OCI-LY3 (cell line): ENCODE data around the gene COPS6.

Experiments
- H2AFZ ChIP-seq: fragments of 200-600, 300-600 bp; shearing (Covaris generic); 2 replicates; pipeline ENCODE4 v1.6.0; 2014; ENCODE audit warnings: antibody characterized with exemption, low read depth, low read length
- H3K27ac ChIP-seq: fragments of 200-600, 300-600 bp; sonication (generic); 2 replicates; pipeline ENCODE4 v1.5.1; 2014; ENCODE audit warnings: mild to moderate bottlenecking, low read length, moderate library complexity, mixed read lengths
- H3K27me3 ChIP-seq: fragments of 200-600, 300-600 bp; sonication (generic); 2 replicates; pipeline ENCODE4 v1.6.1; 2014; ENCODE audit warnings: low read depth, low read length, mixed read lengths
- H3K36me3 ChIP-seq: fragments of 200-600, 300-600 bp; sonication (generic); replicated peaks from 2 replicates; pipeline ENCODE3; 2014; ENCODE audit warnings: low read depth, low read length, mixed read lengths
- H3K4me1 ChIP-seq: fragments of 300-600, 200-600 bp; sonication (generic); 2 replicates; pipeline ENCODE4 v1.6.1; 2014; ENCODE audit warnings: low read length, mixed read lengths
- H3K4me2 ChIP-seq: fragments of 200-600, 300-600 bp; sonication (generic); 2 replicates; pipeline ENCODE4 v1.6.1; 2014; ENCODE audit warnings: low read length, mixed read lengths
- H3K4me3 ChIP-seq: fragments of 300-600, 200-600 bp; sonication (generic); 2 replicates; pipeline ENCODE4 v1.5.1; 2014; ENCODE audit warnings: antibody characterized with exemption, mild to moderate bottlenecking, low read length, moderate library complexity
- H3K79me2 ChIP-seq: fragments of 300-600, 200-600 bp; shearing (Covaris generic); 2 replicates; pipeline ENCODE4 v1.6.1; 2014; ENCODE audit warnings: mild to moderate bottlenecking, low read length, mixed read lengths
- H3K9ac ChIP-seq: fragments of 300-600, 200-600 bp; shearing (Covaris generic); 2 replicates; pipeline ENCODE4 v1.6.0; 2014; ENCODE audit warnings: mild to moderate bottlenecking, low read length, moderate library complexity
- H3K9me3 ChIP-seq: fragments of 200-600, 300-600 bp; shearing (Covaris generic); 2 replicates; pipeline ENCODE4 v1.6.1; 2014; ENCODE audit warnings: low read length, mixed read lengths; ENCODE audit not compliant: insufficient read depth
- H4K20me1 ChIP-seq: fragments of 200-600, 300-600 bp; sonication (generic); 2 replicates; pipeline ENCODE4 v1.6.1; 2016; ENCODE audit warnings: low read length, mixed read lengths; ENCODE audit not compliant: insufficient read depth
- CTCF ChIP-seq: fragments of 200-600, 300-600 bp; sonication (generic); IDR thresholded peaks from 2 replicates; pipeline ENCODE4 v1.5.1; 2014; ENCODE audit warnings: antibody characterized with exemption, low read length, low read depth
- EZH2phosphoT487 ChIP-seq: fragments of 200-600 bp; shearing (Covaris generic); IDR thresholded peaks from 2 replicates; pipeline ENCODE4 v1.6.1; 2018; ENCODE audit warnings: antibody characterized with exemption, mixed run types, low read depth

Gene COPS6

GRCh38 chr7:100059251-100059739 is 29.5 kb upstream of the COPS6 start:
- Histone ChIP-seq H3K4me3 (no peak overlapping the region), H3K9ac (no peak overlapping the region), H3K27ac (peak overlapping the region; percentile 21; the same call in 1 of the 2 replicates), H3K4me2 (no peak overlapping the region), H3K9me3 (no peaks in the 10 kb centered on the region), H3K27me3 (no peaks in the 10 kb centered on the region), H4K20me1 (no peaks in the 10 kb centered on the region), H2AFZ (no peak overlapping the region), H3K79me2 (no peaks in the 10 kb centered on the region), H3K36me3 (peaks cover 10% of the 10 kb centered on the region), H3K4me1 (peaks cover 6% of the 10 kb centered on the region)
- no peak for TF ChIP-seq CTCF
- TF ChIP-seq EZH2phosphoT487, result no peak

- Histone ChIP-seq H4K20me1 (no peaks in the 10 kb centered on the region), H3K4me1 (peaks cover 6% of the 10 kb centered on the region), H3K4me2 (no peak overlapping the region), H3K36me3 (peaks cover 18% of the 10 kb centered on the region), H3K9me3 (no peaks in the 10 kb centered on the region), H3K27ac (no peak overlapping the region), H3K4me3 (no peak overlapping the region), H3K9ac (no peak overlapping the region), H2AFZ (no peak overlapping the region), H3K79me2 (no peaks in the 10 kb centered on the region), H3K27me3 (no peaks in the 10 kb centered on the region)
- TF ChIP-seq EZH2phosphoT487 (no peak), CTCF (no peak)
These were observed 27.1 kb upstream of the COPS6 start for GRCh38 chr7:100061518-100062193.

- Histone ChIP-seq H3K36me3 (peaks cover 21% of the 10 kb centered on the region), H2AFZ (no peak overlapping the region)
- TF ChIP-seq CTCF, result no peak
- TF ChIP-seq EZH2phosphoT487, result no peak
These were observed 25.4 kb upstream of the COPS6 start for GRCh38 chr7:100063376-100063775.

GRCh38 chr7:100064162-100064561 is 24.6 kb upstream of the COPS6 start:
- H3K9me3 ChIP-seq, result no peaks in the 10 kb centered on the region
- H3K79me2 ChIP-seq, result no peaks in the 10 kb centered on the region
- no peak overlapping the region for H3K4me3 ChIP-seq
- H3K4me2 ChIP-seq, result no peak overlapping the region
- peaks cover 2% of the 10 kb centered on the region for H3K4me1 ChIP-seq
- no peaks in the 10 kb centered on the region for H4K20me1 ChIP-seq
- no peak overlapping the region for H2AFZ ChIP-seq
- TF ChIP-seq EZH2phosphoT487 (no peak), CTCF (no peak)
- H3K27me3 ChIP-seq, result no peaks in the 10 kb centered on the region
- no peak overlapping the region for H3K27ac ChIP-seq
- peaks cover 17% of the 10 kb centered on the region for H3K36me3 ChIP-seq
- no peak overlapping the region for H3K9ac ChIP-seq

More at GRCh38 chr7:100063376-100063775, 25.4 kb upstream of the COPS6 start:
- Histone ChIP-seq H3K9ac (no peak overlapping the region), H3K27ac (no peak overlapping the region), H3K4me3 (no peak overlapping the region), H4K20me1 (no peaks in the 10 kb centered on the region), H3K27me3 (no peaks in the 10 kb centered on the region), H3K79me2 (no peaks in the 10 kb centered on the region), H3K4me1 (peaks cover 6% of the 10 kb centered on the region), H3K4me2 (no peak overlapping the region), H3K9me3 (no peaks in the 10 kb centered on the region)
